Measurements from ENCODE around the gene CRYM.

DNA sequence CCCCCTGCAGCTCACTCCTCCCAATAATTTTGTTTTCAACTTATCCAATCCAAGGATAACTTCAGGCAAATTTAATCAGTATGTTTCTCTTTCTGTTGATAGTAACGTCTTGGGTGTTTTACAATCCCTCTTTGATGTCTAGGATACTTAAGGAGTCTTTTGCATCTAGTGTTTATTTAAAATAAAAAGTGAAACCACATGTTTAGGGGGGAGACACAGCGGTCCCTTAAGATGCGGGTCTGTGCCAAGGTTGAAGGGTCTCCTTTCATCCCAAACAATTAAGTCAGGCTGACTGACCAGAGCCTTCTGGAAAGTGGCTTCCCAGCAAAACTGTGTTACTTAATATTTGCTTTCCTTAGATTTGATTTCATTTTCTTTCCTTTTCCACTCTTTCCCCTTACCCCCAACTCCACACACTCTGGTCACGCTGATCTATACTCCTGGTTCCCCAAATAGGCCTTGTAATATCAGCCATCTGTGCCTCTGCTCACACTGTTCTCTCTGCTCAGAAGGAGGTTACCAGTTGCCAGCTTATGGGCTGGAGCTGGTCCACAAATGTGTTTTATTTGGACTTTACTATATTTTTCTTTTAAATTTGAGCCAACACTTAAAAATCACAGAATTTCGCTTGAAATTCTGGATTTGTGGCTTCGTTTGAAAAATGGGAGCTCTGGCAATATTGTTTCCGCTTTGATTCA lies 33.4 kb downstream of the CRYM start:
- TF ChIP-seq, protein P1, sequence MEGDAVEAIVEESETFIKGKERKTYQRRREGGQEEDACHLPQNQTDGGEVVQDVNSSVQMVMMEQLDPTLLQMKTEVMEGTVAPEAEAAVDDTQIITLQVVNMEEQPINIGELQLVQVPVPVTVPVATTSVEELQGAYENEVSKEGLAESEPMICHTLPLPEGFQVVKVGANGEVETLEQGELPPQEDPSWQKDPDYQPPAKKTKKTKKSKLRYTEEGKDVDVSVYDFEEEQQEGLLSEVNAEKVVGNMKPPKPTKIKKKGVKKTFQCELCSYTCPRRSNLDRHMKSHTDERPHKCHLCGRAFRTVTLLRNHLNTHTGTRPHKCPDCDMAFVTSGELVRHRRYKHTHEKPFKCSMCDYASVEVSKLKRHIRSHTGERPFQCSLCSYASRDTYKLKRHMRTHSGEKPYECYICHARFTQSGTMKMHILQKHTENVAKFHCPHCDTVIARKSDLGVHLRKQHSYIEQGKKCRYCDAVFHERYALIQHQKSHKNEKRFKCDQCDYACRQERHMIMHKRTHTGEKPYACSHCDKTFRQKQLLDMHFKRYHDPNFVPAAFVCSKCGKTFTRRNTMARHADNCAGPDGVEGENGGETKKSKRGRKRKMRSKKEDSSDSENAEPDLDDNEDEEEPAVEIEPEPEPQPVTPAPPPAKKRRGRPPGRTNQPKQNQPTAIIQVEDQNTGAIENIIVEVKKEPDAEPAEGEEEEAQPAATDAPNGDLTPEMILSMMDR (conservative IDR thresholded peaks at IDR 0.05 in 1 of 2, IDR thresholded peaks at IDR 0.05 in 1 of 2; ENCODE audit: low read depth in 1 of 2, low read length in 2 of 2) = no peak
- no peak for TF ChIP-seq EZH2 (IDR thresholded peaks at IDR 0.05; ENCODE audit: low read length, missing control alignments)
